Activated naive CD4-positive, alpha-beta T cell treated with anti-CD3 and anti-CD28 coated beads, Interleukin-2, amount 50 U/mL, for 72 hours (primary cell): ENCODE data around the gene GNAS-AS1. TPM values are rescaled to one million over a fixed set of nuclear protein-coding genes. Genes with fewer than 3 reads are reported as not detected.
"Not testable (repeated sequence)": the region's sequence is repeated elsewhere in the genome, so short reads cannot be mapped to it uniquely, and the experiment has no call there.

Experiments used
- ATAC-seq, 2 donors: fragments of 150-1000 bp; cut with Tn5 transposase; 2 replicates each; pipeline ENCODE4 v1.10.0; 2021; ENCODE audit warnings: mild to moderate bottlenecking in 2 of 2, moderate library complexity in 2 of 2
- DNase-seq, 2 donors: peaks; one replicate each; pipeline ENCODE4 v3.0.0; 2021 to 2022; ENCODE audit warnings: low spot score in 2 of 2
- H3K27ac Mint-ChIP-seq, 2 donors: one replicate each; pipeline ENCODE4 v1.8.0; 2022; ENCODE audit warnings: mild to moderate bottlenecking in 2 of 2, mixed read lengths in 2 of 2
- H3K36me3 Mint-ChIP-seq, 2 donors: one replicate each; pipeline ENCODE4 v1.8.0; 2022; ENCODE audit warnings: mixed read lengths in 2 of 2
- H3K9me3 Mint-ChIP-seq, 2 donors: one replicate each; pipeline ENCODE4 v1.8.0; 2022; ENCODE audit warnings: mixed read lengths in 2 of 2
- total RNA-seq, 2 donors: library from RNA; stranded (reverse); gene quantifications; one replicate each; pipeline ENCODE4 v1.2.3, GENCODE V29; 2022

The GNAS-AS1 gene
- total RNA-seq, 2 donors from 2014 or later, result 3.0 to 3.4 TPM

GRCh38 chr20:58829531-58829941, 21.2 kb downstream of the GNAS-AS1 start:
- H3K27ac Mint-ChIP-seq, result no peak overlapping the region
- H3K9me3 Mint-ChIP-seq, result peaks cover 5 to 9% of the 10 kb centered on the region in 2 donors
- DNase-seq (no peak), ATAC-seq (no peak)
- peaks cover 0 to 6% of the 10 kb centered on the region in 2 donors for H3K36me3 Mint-ChIP-seq

GRCh38 chr20:58828804-58829203, 21.9 kb downstream of the GNAS-AS1 start:
- ATAC-seq, DNase-seq, H3K27ac Mint-ChIP-seq, H3K36me3 Mint-ChIP-seq, H3K9me3 Mint-ChIP-seq: not testable (repeated sequence)

GRCh38 chr20:58828136-58828535, 22.6 kb downstream of the GNAS-AS1 start:
- DNase-seq (no peak), ATAC-seq (no peak)
- Mint-ChIP-seq H3K36me3 (peaks cover 0 to 6% of the 10 kb centered on the region in 2 donors), H3K27ac (no peak overlapping the region), H3K9me3 (peaks cover 5 to 9% of the 10 kb centered on the region in 2 donors)

- ATAC-seq (no peak), DNase-seq (no peak)
- H3K36me3 Mint-ChIP-seq, result peaks cover 3 to 9% of the 10 kb centered on the region in 2 donors
- H3K27ac Mint-ChIP-seq, result no peak overlapping the region
- peaks cover 5 to 12% of the 10 kb centered on the region in 2 donors for H3K9me3 Mint-ChIP-seq
Measured at GRCh38 chr20:58826271-58826670, 24.4 kb downstream of the GNAS-AS1 start.

- H3K9me3 Mint-ChIP-seq, result peaks cover 1 to 16% of the 10 kb centered on the region in 2 donors
- H3K36me3 Mint-ChIP-seq, result peaks cover 11 to 13% of the 10 kb centered on the region in 2 donors
- DNase-seq (no peak), ATAC-seq (no peak)
- no peak overlapping the region for H3K27ac Mint-ChIP-seq
Measured at GRCh38 chr20:58825450-58825849, 25.3 kb downstream of the GNAS-AS1 start.

- Mint-ChIP-seq H3K36me3 (peaks cover 14% of the 10 kb centered on the region in 2 donors), H3K9me3 (peaks cover 0 to 15% of the 10 kb centered on the region in 2 donors), H3K27ac (no peak overlapping the region)
- ATAC-seq (no peak), DNase-seq (no peak)
Measured at GRCh38 chr20:58824843-58825242, 25.9 kb downstream of the GNAS-AS1 start.

- Mint-ChIP-seq H3K27ac (no peak overlapping the region), H3K36me3 (peaks cover 14% of the 10 kb centered on the region in 2 donors), H3K9me3 (peaks cover 0 to 10% of the 10 kb centered on the region in 2 donors)
- no peak for DNase-seq
- ATAC-seq, result no peak
Measured at GRCh38 chr20:58822748-58823730, 27.7 kb downstream of the GNAS-AS1 start.

- Mint-ChIP-seq H3K27ac (no peak overlapping the region), H3K9me3 (peaks cover 0 to 10% of the 10 kb centered on the region in 2 donors), H3K36me3 (peaks cover 14% of the 10 kb centered on the region in 2 donors)
- ATAC-seq (no peak), DNase-seq (no peak)
Measured at GRCh38 chr20:58822149-58822548, 28.6 kb downstream of the GNAS-AS1 start.

GRCh38 chr20:58820515-58820914, 30.2 kb downstream of the GNAS-AS1 start:
- Mint-ChIP-seq H3K36me3 (peaks cover 14% of the 10 kb centered on the region in 2 donors), H3K27ac (peak overlapping the region in 1 of 2 donors; percentile 44)
- H3K9me3 Mint-ChIP-seq, DNase-seq, ATAC-seq: not testable (repeated sequence)

GRCh38 chr20:58819921-58820320, 30.8 kb downstream of the GNAS-AS1 start:
- Mint-ChIP-seq H3K36me3 (peaks cover 14% of the 10 kb centered on the region in 2 donors), H3K9me3 (peaks cover 0 to 10% of the 10 kb centered on the region in 2 donors), H3K27ac (no peak overlapping the region)
- DNase-seq (no peak), ATAC-seq (no peak)

GRCh38 chr20:58818586-58819285, 32.0 kb downstream of the GNAS-AS1 start:
- H3K36me3 Mint-ChIP-seq, result peaks cover 14% of the 10 kb centered on the region in 2 donors
- DNase-seq, result peak; percentile 64 to 67
- H3K9me3 Mint-ChIP-seq, result peaks cover 0 to 10% of the 10 kb centered on the region in 2 donors
- ATAC-seq, result peak; percentile 95 to 97
- H3K27ac Mint-ChIP-seq, result peak overlapping the region; percentile 39 to 45

GRCh38 chr20:58817748-58818147, 33.0 kb downstream of the GNAS-AS1 start:
- H3K36me3 Mint-ChIP-seq, result peaks cover 14% of the 10 kb centered on the region in 2 donors
- H3K27ac Mint-ChIP-seq, result no peak overlapping the region
- DNase-seq (no peak), ATAC-seq (no peak)
- H3K9me3 Mint-ChIP-seq, result peaks cover 0 to 10% of the 10 kb centered on the region in 2 donors

- H3K36me3 Mint-ChIP-seq, result peaks cover 14% of the 10 kb centered on the region in 2 donors
- no peak for DNase-seq
- no peak for ATAC-seq
- H3K9me3 Mint-ChIP-seq, result peaks cover 0 to 10% of the 10 kb centered on the region in 2 donors
- H3K27ac Mint-ChIP-seq, result no peak overlapping the region
Measured at GRCh38 chr20:58816957-58817651, 33.6 kb downstream of the GNAS-AS1 start.

GRCh38 chr20:58816051-58816450, 34.7 kb downstream of the GNAS-AS1 start:
- ATAC-seq (no peak), DNase-seq (no peak)
- H3K36me3 Mint-ChIP-seq, result peaks cover 9% of the 10 kb centered on the region in 2 donors
- peaks cover 0 to 5% of the 10 kb centered on the region in 2 donors for H3K9me3 Mint-ChIP-seq
- no peak overlapping the region for H3K27ac Mint-ChIP-seq

- H3K36me3 Mint-ChIP-seq, result peaks cover 3% of the 10 kb centered on the region in 2 donors
- no peak overlapping the region for H3K27ac Mint-ChIP-seq
- H3K9me3 Mint-ChIP-seq, result no peaks in the 10 kb centered on the region
- ATAC-seq (no peak), DNase-seq (no peak)
Measured at GRCh38 chr20:58815448-58815847, 35.3 kb downstream of the GNAS-AS1 start.

- ATAC-seq (no peak), DNase-seq (no peak)
- no peaks in the 10 kb centered on the region for H3K36me3 Mint-ChIP-seq
- H3K27ac Mint-ChIP-seq, result no peak overlapping the region
- H3K9me3 Mint-ChIP-seq, result no peaks in the 10 kb centered on the region
Measured at GRCh38 chr20:58813369-58813768, 37.3 kb downstream of the GNAS-AS1 start.
